Measurements from ENCODE around the gene GPR55. TPM values are rescaled to one million over a fixed set of nuclear protein-coding genes. Genes with fewer than 3 reads are reported as not detected.

GPR55 gene
- total and polyA plus RNA-seq, 2 of the 4 experiments (the other 2 are of a cell fraction) = 0.03 TPM; not detected in 1

DNA sequence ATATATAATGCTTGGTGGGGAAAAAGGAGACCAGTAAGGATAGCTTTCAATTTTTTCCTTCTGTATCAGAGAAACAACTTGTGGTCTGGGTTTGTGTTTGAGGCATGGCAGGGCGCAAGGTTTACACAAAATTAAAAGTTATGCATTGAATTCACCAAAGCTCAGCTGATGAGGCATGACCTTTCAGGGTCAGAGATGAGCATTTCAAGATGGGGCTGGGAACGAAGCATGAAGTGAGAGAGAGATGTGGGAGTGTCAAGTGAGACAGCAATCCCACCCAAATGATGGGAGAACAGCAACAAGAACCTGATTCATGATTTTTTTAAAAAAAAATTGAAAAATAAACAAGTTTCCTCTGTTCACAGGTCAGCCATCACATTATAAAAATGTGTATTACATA, 4.9 kb downstream of the GPR55 start:
- ChIA-PET CTCF (no interaction called here), POLR2A (ENCODE audit: unreplicated experiment) (no interaction called here)
- DNase-seq (no peak), ATAC-seq (ENCODE audit: low read depth) (no peak)
- Histone ChIP-seq H3K79me1 (ENCODE audit: low read depth in 1 of 2, low read length in 2 of 2) (no peaks in the 10 kb centered on the region), H2BK120ac (ENCODE audit: low read depth, low read length) (no peak overlapping the region), H3K56ac (ENCODE audit: extremely low read depth, insufficient read depth, low read length) (no peak overlapping the region), H3K9me1 (ENCODE audit: insufficient read depth, low read length) (no peaks in the 10 kb centered on the region), H3K4ac (ENCODE audit: low read depth, low read length) (no peak overlapping the region), H2AK9ac (replicated peaks; ENCODE audit: low read depth, low read length, poor library complexity) (no peak overlapping the region), H3K14ac (replicated peaks; ENCODE audit: low read depth, low read length) (no peak overlapping the region), H3K18ac (ENCODE audit: low read depth, low read length) (no peak overlapping the region), H2AFZ (replicated peaks; ENCODE audit: low read length, poor library complexity) (no peak overlapping the region), H2BK20ac (ENCODE audit: low read depth, low read length) (no peak overlapping the region), H4K8ac (ENCODE audit: low read depth in 2 of 2, low read length in 2 of 2) (no peak overlapping the region), H3K23ac (ENCODE audit: low read depth, low read length) (no peak overlapping the region), H3K4me1 (ENCODE audit: control insufficient read depth, insufficient read depth, low read length) (no peaks in the 10 kb centered on the region), H3K36me3 (ENCODE audit: control insufficient read depth, insufficient read depth, low read length) (no peaks in the 10 kb centered on the region), H3K9me3 (ENCODE audit: control insufficient read depth, insufficient read depth, low read length) (no peaks in the 10 kb centered on the region), H3K4me3 (ENCODE audit: insufficient read depth, low read depth, low read length) (no peak overlapping the region), H3K4me2 (ENCODE audit: low read depth, low read length) (no peak overlapping the region), H2AK5ac (ENCODE audit: low read depth, low read length) (no peak overlapping the region), H3K27me3 (ENCODE audit: control insufficient read depth, insufficient read depth, low read length) (peaks cover 33% of the 10 kb centered on the region), H2BK5ac (ENCODE audit: low read depth, low read length, poor library complexity, severe bottlenecking) (no peak overlapping the region), H4K91ac (ENCODE audit: insufficient read depth, low read depth, low read length) (no peak overlapping the region), H4K20me1 (ENCODE audit: insufficient read depth, low read length) (no peaks in the 10 kb centered on the region), H3K27ac (ENCODE audit: insufficient read depth, low read length) (no peak overlapping the region), H3K9ac (ENCODE audit: low read depth, low read length) (no peak overlapping the region), H4K5ac (ENCODE audit: low read depth, low read length) (no peak overlapping the region), H2BK15ac (ENCODE audit: low read depth, low read length) (no peak overlapping the region)
- in situ Hi-C loops (cut with MboI; ENCODE audit: low sequenced_read_pairs) (no loop called here), intact Hi-C loops (cut with micrococcal nuclease) (no loop called here), dilution Hi-C loops (cut with HindIII; ENCODE audit: low sequenced_read_pairs, unreplicated experiment) (no loop called here)
- no CpG with 5 or more reads among the region's 2 CpGs for WGBS, 2 experiments (ENCODE audit: extremely low coverage in 2 of 2, insufficient read length in 1 of 2)
- BruUV-seq (replicated peaks) = no TSS peak
- TF ChIP-seq FOS (IDR thresholded peaks at IDR 0.05; ENCODE audit: low read depth, low read length) = no peak
- no peak for TF ChIP-seq RCOR1 (IDR thresholded peaks at IDR 0.05; ENCODE audit: insufficient replicate concordance, low read length)
- no peak for TF ChIP-seq MAZ (IDR thresholded peaks at IDR 0.05; ENCODE audit: borderline replicate concordance, low read depth, low read length)
- TF ChIP-seq CHD1 (IDR thresholded peaks at IDR 0.05; ENCODE audit: low read depth, low read length) = no peak
- no peak for TF ChIP-seq NFE2L2 (IDR thresholded peaks at IDR 0.05; ENCODE audit: low read depth, low read length)
- TF ChIP-seq MXI1 (IDR thresholded peaks at IDR 0.05; ENCODE audit: borderline replicate concordance, low read depth, low read length) = no peak
- TF ChIP-seq CEBPB (IDR thresholded peaks at IDR 0.05; ENCODE audit: low read depth, low read length) = no peak
- TF ChIP-seq RFX5 (IDR thresholded peaks at IDR 0.05; ENCODE audit: low read depth, low read length) = no peak

Measured in IMR-90 (cell line).